Mesothelial cell of epicardium (in vitro differentiated cells): ENCODE data around the gene CARS2. TPM values are rescaled to one million over a fixed set of nuclear protein-coding genes. Genes with fewer than 3 reads are reported as not detected.

Experiments
- DNase-seq, 2 experiments: peaks; one replicate each; pipeline ENCODE4 v3.0.0; 2021; ENCODE audit warnings: low spot score in 2 of 2; ENCODE audit not compliant: unreplicated experiment in 2 of 2
- H3K27ac Mint-ChIP-seq: 2 replicates; pipeline ENCODE4 v1.8.0; 2021; ENCODE audit warnings: mixed read lengths
- H3K27me3 Mint-ChIP-seq: 2 replicates; pipeline ENCODE4 v1.8.0; 2021; ENCODE audit warnings: low read depth, mixed read lengths
- H3K36me3 Mint-ChIP-seq: 2 replicates; pipeline ENCODE4 v1.8.0; 2021; ENCODE audit warnings: mixed read lengths
- H3K4me1 Mint-ChIP-seq: 2 replicates; pipeline ENCODE4 v1.8.0; 2021; ENCODE audit warnings: mixed read lengths
- H3K4me3 Mint-ChIP-seq: 2 replicates; pipeline ENCODE4 v1.8.0; 2021; ENCODE audit warnings: mild to moderate bottlenecking, moderate library complexity, mixed read lengths
- H3K9me3 Mint-ChIP-seq: 2 replicates; pipeline ENCODE4 v1.8.0; 2021; ENCODE audit warnings: mixed read lengths
- CTCF ChIP-seq: fragments of 200-600 bp; sonication (generic); IDR thresholded peaks from one replicate; pipeline ENCODE4 v1.5.0; 2021; ENCODE audit warnings: antibody characterized with exemption; ENCODE audit not compliant: unreplicated experiment
- total RNA-seq: library from RNA; stranded (reverse); gene quantifications from 3 replicates; pipeline ENCODE4 v1.2.1, GENCODE V29; 2021

Gene CARS2
- total RNA-seq, 1 donor from 2014 or later: 89.1 TPM

GRCh38 chr13:110689711-110690110, 16.2 kb downstream of the CARS2 start:
- H3K27ac Mint-ChIP-seq: no peak overlapping the region

DNA sequence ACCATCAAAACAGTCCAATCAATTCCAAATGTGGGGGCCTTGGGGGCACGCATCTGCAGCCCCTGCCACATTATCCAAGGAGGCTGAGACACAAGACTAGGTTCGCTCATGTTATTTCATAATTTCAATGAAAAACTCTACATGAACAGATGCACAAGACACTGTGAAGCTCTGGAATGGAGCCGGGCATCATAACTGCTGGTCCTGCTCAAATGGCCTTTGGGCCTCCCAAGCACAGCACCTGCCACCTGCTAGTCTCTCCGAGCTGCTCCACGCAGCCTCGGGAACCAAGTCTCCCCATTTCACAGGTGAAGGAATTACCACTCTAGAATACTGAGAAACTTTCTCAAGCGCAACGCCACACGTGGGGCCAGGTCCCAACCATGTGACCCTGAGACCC, 16.9 kb downstream of the CARS2 start:
- H3K27me3 Mint-ChIP-seq: no peaks in the 10 kb centered on the region
- peaks cover 19% of the 10 kb centered on the region for H3K36me3 Mint-ChIP-seq
- DNase-seq: no peak
- no peak for TF ChIP-seq CTCF
- no peak overlapping the region for H3K27ac Mint-ChIP-seq
- H3K4me1 Mint-ChIP-seq: no peaks in the 10 kb centered on the region
- H3K4me3 Mint-ChIP-seq: no peak overlapping the region
- no peaks in the 10 kb centered on the region for H3K9me3 Mint-ChIP-seq

More at GRCh38 chr13:110689711-110690110, 16.2 kb downstream of the CARS2 start:
- Mint-ChIP-seq H3K27me3 (no peaks in the 10 kb centered on the region), H3K4me3 (no peak overlapping the region), H3K36me3 (peaks cover 19% of the 10 kb centered on the region), H3K9me3 (no peaks in the 10 kb centered on the region), H3K4me1 (no peaks in the 10 kb centered on the region)
- no peak for TF ChIP-seq CTCF
- DNase-seq: no peak

GRCh38 chr13:110687736-110688135, 18.2 kb downstream of the CARS2 start:
- no peak overlapping the region for H3K27ac Mint-ChIP-seq
- no peaks in the 10 kb centered on the region for H3K9me3 Mint-ChIP-seq
- DNase-seq: no peak
- H3K36me3 Mint-ChIP-seq: peaks cover 15% of the 10 kb centered on the region
- H3K4me1 Mint-ChIP-seq: no peaks in the 10 kb centered on the region
- H3K27me3 Mint-ChIP-seq: no peaks in the 10 kb centered on the region
- H3K4me3 Mint-ChIP-seq: no peak overlapping the region
- TF ChIP-seq CTCF: no peak

- peaks cover 22% of the 10 kb centered on the region for H3K36me3 Mint-ChIP-seq
These were observed 20.5 kb downstream of the CARS2 start for GRCh38 chr13:110685305-110686020.

GRCh38 chr13:110684388-110685056, 21.4 kb downstream of the CARS2 start:
- TF ChIP-seq CTCF: no peak
- no peak overlapping the region for H3K27ac Mint-ChIP-seq
- peaks cover 27% of the 10 kb centered on the region for H3K36me3 Mint-ChIP-seq
- no peak overlapping the region for H3K4me3 Mint-ChIP-seq
- H3K9me3 Mint-ChIP-seq: no peaks in the 10 kb centered on the region
- H3K4me1 Mint-ChIP-seq: no peaks in the 10 kb centered on the region
- no peak for DNase-seq
- H3K27me3 Mint-ChIP-seq: no peaks in the 10 kb centered on the region

More at GRCh38 chr13:110685305-110686020, 20.5 kb downstream of the CARS2 start:
- TF ChIP-seq CTCF: no peak
- no peaks in the 10 kb centered on the region for H3K27me3 Mint-ChIP-seq
- H3K27ac Mint-ChIP-seq: no peak overlapping the region
- no peaks in the 10 kb centered on the region for H3K4me1 Mint-ChIP-seq
- no peaks in the 10 kb centered on the region for H3K9me3 Mint-ChIP-seq
- H3K4me3 Mint-ChIP-seq: no peak overlapping the region
- no peak for DNase-seq
